ENCODE results near the gene DPEP2NB. TPM values are rescaled to one million over a fixed set of nuclear protein-coding genes. Genes with fewer than 3 reads are reported as not detected.

The DPEP2NB gene
- not detected in 2 replicates for total RNA-seq (ENCODE audit: low replicate concordance)

- H3K4me3 ChIP-seq (ENCODE audit: low read depth, low read length) = no peak within 1 kb of the TSS
- no peak for TF ChIP-seq CTCF (IDR thresholded peaks at IDR 0.05; ENCODE audit: insufficient read depth, low read length)
- DNase-seq (ENCODE audit: low read depth) = no peak
Observed at GRCh38 chr16:68015681-68016080, at the start of gene DPEP2NB. DPEP2NB (minus strand) TSS chr16:68015911; CDS start chr16:68015770, 141 bp downstream.

GRCh38 chr16:68064791-68065365 is 49.2 kb upstream of the DPEP2NB start:
- no peak overlapping the region for H3K4me3 ChIP-seq (ENCODE audit: low read depth, low read length)
- peak; percentile 89 for TF ChIP-seq CTCF (IDR thresholded peaks at IDR 0.05; ENCODE audit: insufficient read depth, low read length)
- peak; percentile 95 for DNase-seq (ENCODE audit: low read depth)

GRCh38 chr16:68062910-68063393 is 47.2 kb upstream of the DPEP2NB start:
- no peak for DNase-seq (ENCODE audit: low read depth)
- no peak for TF ChIP-seq CTCF (IDR thresholded peaks at IDR 0.05; ENCODE audit: insufficient read depth, low read length)
- no peak overlapping the region for H3K4me3 ChIP-seq (ENCODE audit: low read depth, low read length)

- no peak for TF ChIP-seq CTCF (IDR thresholded peaks at IDR 0.05; ENCODE audit: insufficient read depth, low read length)
- no peak overlapping the region for H3K4me3 ChIP-seq (ENCODE audit: low read depth, low read length)
- no peak for DNase-seq (ENCODE audit: low read depth)
Observed at GRCh38 chr16:68061396-68061795, 45.7 kb upstream of the DPEP2NB start.

GRCh38 chr16:68059804-68060203 is 44.1 kb upstream of the DPEP2NB start:
- H3K4me3 ChIP-seq (ENCODE audit: low read depth, low read length) = no peak overlapping the region
- no peak for TF ChIP-seq CTCF (IDR thresholded peaks at IDR 0.05; ENCODE audit: insufficient read depth, low read length)
- DNase-seq (ENCODE audit: low read depth) = no peak

- no peak overlapping the region for H3K4me3 ChIP-seq (ENCODE audit: low read depth, low read length)
- no peak for DNase-seq (ENCODE audit: low read depth)
- TF ChIP-seq CTCF (IDR thresholded peaks at IDR 0.05; ENCODE audit: insufficient read depth, low read length) = no peak
Observed at GRCh38 chr16:68055395-68055794, 39.7 kb upstream of the DPEP2NB start.

GRCh38 chr16:68049449-68049848 is 33.7 kb upstream of the DPEP2NB start:
- no peak overlapping the region for H3K4me3 ChIP-seq (ENCODE audit: low read depth, low read length)
- DNase-seq (ENCODE audit: low read depth) = no peak
- no peak for TF ChIP-seq CTCF (IDR thresholded peaks at IDR 0.05; ENCODE audit: insufficient read depth, low read length)

Data from fibroblast of the aortic adventitia (primary cell).